Lung (tissue), 12 donors: ENCODE data around the gene THAP8. TPM values are rescaled to one million over a fixed set of nuclear protein-coding genes. Genes with fewer than 3 reads are reported as not detected.

Source experiments
- ATAC-seq: fragments of 200-7000 bp; cut with Tn5 transposase; one replicate; pipeline ENCODE4 v1.9.1; 2020; ENCODE audit warnings: moderate number of reproducible peaks; ENCODE audit not compliant: insufficient read depth, low FRiP score
- DNase-seq, 3 donors: peaks; one replicate each; pipeline ENCODE4 v3.0.0-alpha.2; 2013 to 2017
- H3K27ac ChIP-seq, 2 donors: one replicate each; pipeline ENCODE4 v1.5.1; 2013; ENCODE audit warnings: mild to moderate bottlenecking in 2 of 2, moderate library complexity in 2 of 2, control low read depth in 1 of 2, inconsistent platforms in 1 of 2, low read depth in 1 of 2, low read length in 1 of 2
- H3K27me3 ChIP-seq, 3 donors: one replicate each; pipeline ENCODE4 v1.5.1; 2013; ENCODE audit warnings: low read length in 2 of 3; ENCODE audit not compliant: control insufficient read depth in 3 of 3, insufficient read depth in 3 of 3
- H3K36me3 ChIP-seq, 4 donors: one replicate each; pipeline ENCODE4 v1.5.1; 2013; ENCODE audit warnings: low read length in 4 of 4, mild to moderate bottlenecking in 1 of 4, moderate library complexity in 1 of 4; ENCODE audit not compliant: control insufficient read depth in 4 of 4, insufficient read depth in 4 of 4
- H3K4me1 ChIP-seq, 5 donors: one replicate each; pipeline ENCODE4 v1.5.1; 2013; ENCODE audit warnings: low read length in 5 of 5, mild to moderate bottlenecking in 2 of 5, moderate library complexity in 1 of 5; ENCODE audit not compliant: control insufficient read depth in 5 of 5, insufficient read depth in 5 of 5
- H3K4me3 ChIP-seq: one replicate; pipeline ENCODE4 v1.5.1; 2013; ENCODE audit warnings: mild to moderate bottlenecking, control low read depth, moderate library complexity
- H3K9ac ChIP-seq, 2 donors: one replicate each; pipeline ENCODE4 v1.5.1; 2013; ENCODE audit warnings: low read length in 2 of 2, control low read depth in 1 of 2; ENCODE audit not compliant: insufficient read depth in 1 of 2
- H3K9me3 ChIP-seq, 4 donors: one replicate each; pipeline ENCODE4 v1.5.1; 2013; ENCODE audit warnings: low read length in 3 of 4, mild to moderate bottlenecking in 1 of 4, moderate library complexity in 1 of 4; ENCODE audit not compliant: control insufficient read depth in 4 of 4, insufficient read depth in 3 of 4
- CTCF ChIP-seq: IDR thresholded peaks from 2 replicates; pipeline ENCODE4 v1.5.1; 2012; ENCODE audit warnings: mild to moderate bottlenecking; ENCODE audit errors: control extremely low read depth, extremely low read depth
- WGBS, 2 donors: extraction: QIAGEN DNeasy Blood & Tissue Kit; methylation state at CpG; one replicate each; pipeline ENCODE4 v1.1.7; 2013; 5-methylcytosine and 5-hydroxymethylcytosine counted together
- polyA plus RNA-seq, 2 donors: library from polyadenylated mRNA; stranded (reverse); fragments of 200-250 nt; gene quantifications; one replicate each; pipeline ENCODE4 v1.2.1, GENCODE V29; 2013
- total RNA-seq, 2 donors: library from RNA; depleted of rRNA in 1 of 2; stranded (reverse); fragments of >200 nt in 1 of 2; gene quantifications; one replicate each; pipeline ENCODE4 v1.2.1, GENCODE V29; 2014 to 2021
- donor health status: control.
- donor health status: control.
- donor health status: Bipolar disorder and iron deficiency.
- donor health status: healthy.
- donor health status: DM: yes; HTN: yes; CAD: no.

The THAP8 gene
- total and polyA plus RNA-seq, 4 donors, result 4.1 to 6.4 (median 5.5) TPM

GRCh38 chr19:36026091-36026876, 27.8 kb downstream of the THAP8 start:
- Histone ChIP-seq H3K4me1 (no peaks in the 10 kb centered on the region), H3K27me3 (no peaks in the 10 kb centered on the region), H3K36me3 (peaks cover 0 to 26% (median 9%) of the 10 kb centered on the region in 4 donors), H3K4me3 (no peak overlapping the region), H3K9me3 (no peaks in the 10 kb centered on the region), H3K27ac (no peak overlapping the region), H3K9ac (no peak overlapping the region)
- ATAC-seq (no peak), DNase-seq (no peak)
- 94 to 95% methylated on average over 45 to 49 of the region's 49 CpGs for WGBS, 2 donors
- no peak for TF ChIP-seq CTCF

GRCh38 chr19:36025541-36025940, 28.5 kb downstream of the THAP8 start:
- H3K27me3 ChIP-seq, result no peaks in the 10 kb centered on the region
- peaks cover 0 to 31% (median 10%) of the 10 kb centered on the region in 4 donors for H3K36me3 ChIP-seq

GRCh38 chr19:36023432-36023831, 30.7 kb downstream of the THAP8 start:
- ATAC-seq, result no peak

More at GRCh38 chr19:36025541-36025940, 28.5 kb downstream of the THAP8 start:
- DNase-seq (no peak), ATAC-seq (no peak)
- H3K27ac ChIP-seq, result no peak overlapping the region
- H3K4me3 ChIP-seq, result no peak overlapping the region
- TF ChIP-seq CTCF, result no peak
- no peaks in the 10 kb centered on the region for H3K4me1 ChIP-seq
- WGBS, 2 donors, result 81 to 100% methylated on average over 1 of the region's 1 CpG
- H3K9me3 ChIP-seq, result no peaks in the 10 kb centered on the region
- H3K9ac ChIP-seq, result no peak overlapping the region

More at GRCh38 chr19:36023432-36023831, 30.7 kb downstream of the THAP8 start:
- 92 to 97% methylated on average over 5 of the region's 5 CpGs for WGBS, 2 donors
- Histone ChIP-seq H3K4me1 (no peaks in the 10 kb centered on the region), H3K9ac (no peak overlapping the region), H3K36me3 (peaks cover 0 to 26% (median 9%) of the 10 kb centered on the region in 4 donors), H3K4me3 (no peak overlapping the region), H3K27ac (no peak overlapping the region), H3K27me3 (no peaks in the 10 kb centered on the region), H3K9me3 (no peaks in the 10 kb centered on the region)
- no peak for DNase-seq
- TF ChIP-seq CTCF, result no peak
